ENCODE measurements around the gene LCE1D.

Gene LCE1D, protein sequence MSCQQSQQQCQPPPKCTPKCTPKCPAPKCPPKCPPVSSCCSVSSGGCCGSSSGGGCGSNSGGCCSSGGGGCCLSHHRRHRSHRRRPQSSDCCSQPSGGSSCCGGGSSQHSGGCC

GRCh38 chr1:152796421-152796820, at the start of gene LCE1D:
Gene LCE1D, plus strand, starts transcription at chr1:152796721. Its CDS starts 1,074 bp downstream, at chr1:152797795.
- H3K4me3 ChIP-seq = no peak within 1 kb of the TSS
- H3K27me3 ChIP-seq (ENCODE audit: low read depth) = no peaks in the 10 kb centered on the region
- no peaks in the 10 kb centered on the region for H3K9me3 ChIP-seq
- H3K36me3 ChIP-seq (replicated peaks) = no peaks in the 10 kb centered on the region
- in situ Hi-C loops (cut with MboI; ENCODE audit: low sequenced_read_pairs) = no loop called here
- DNase-seq (ENCODE audit: low spot score in 2 of 2) = no peak
- H3K4me1 ChIP-seq = no peaks in the 10 kb centered on the region

GRCh38 chr1:152747831-152748230, 48.7 kb upstream of the LCE1D start:
- in situ Hi-C loops (cut with MboI; ENCODE audit: low sequenced_read_pairs) = no loop called here
- Histone ChIP-seq H3K9me3 (no peaks in the 10 kb centered on the region), H3K4me3 (no peak overlapping the region), H3K27me3 (ENCODE audit: low read depth) (no peaks in the 10 kb centered on the region), H3K36me3 (replicated peaks) (no peaks in the 10 kb centered on the region), H3K4me1 (no peaks in the 10 kb centered on the region)
- DNase-seq (ENCODE audit: low spot score in 2 of 2) = no peak

- Histone ChIP-seq H3K4me1 (no peaks in the 10 kb centered on the region), H3K36me3 (replicated peaks) (no peaks in the 10 kb centered on the region), H3K9me3 (no peaks in the 10 kb centered on the region), H3K4me3 (no peak overlapping the region), H3K27me3 (ENCODE audit: low read depth) (no peaks in the 10 kb centered on the region)
- no peak for DNase-seq (ENCODE audit: low spot score in 2 of 2)
- in situ Hi-C loops (cut with MboI; ENCODE audit: low sequenced_read_pairs) = no loop called here
Observed at GRCh38 chr1:152752225-152752624, 44.3 kb upstream of the LCE1D start.

DNA sequence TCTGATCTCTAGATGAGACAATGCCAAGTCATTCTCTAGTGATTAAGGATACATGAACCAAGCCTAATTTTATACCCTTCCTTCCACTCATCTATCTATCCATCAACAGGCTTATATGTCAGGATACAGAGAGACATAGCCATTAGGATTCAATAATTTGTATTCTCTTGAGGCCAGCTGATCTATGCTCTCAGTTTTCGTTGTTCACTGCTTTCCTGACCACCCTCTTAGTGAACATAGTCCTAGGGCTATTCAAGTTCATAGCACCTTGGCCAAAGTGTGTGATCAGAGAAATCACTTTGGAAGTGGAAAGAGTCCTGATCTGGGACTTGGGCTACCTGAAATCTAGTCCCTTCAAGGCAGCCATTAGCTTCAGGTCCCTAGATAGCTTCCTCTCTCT, 42.9 kb upstream of the LCE1D start:
- Histone ChIP-seq H3K4me3 (no peak overlapping the region), H3K9me3 (no peaks in the 10 kb centered on the region), H3K4me1 (no peaks in the 10 kb centered on the region), H3K27me3 (ENCODE audit: low read depth) (no peaks in the 10 kb centered on the region), H3K36me3 (replicated peaks) (no peaks in the 10 kb centered on the region)
- in situ Hi-C loops (cut with MboI; ENCODE audit: low sequenced_read_pairs) = no loop called here
- DNase-seq (ENCODE audit: low spot score in 2 of 2) = no peak

DNA sequence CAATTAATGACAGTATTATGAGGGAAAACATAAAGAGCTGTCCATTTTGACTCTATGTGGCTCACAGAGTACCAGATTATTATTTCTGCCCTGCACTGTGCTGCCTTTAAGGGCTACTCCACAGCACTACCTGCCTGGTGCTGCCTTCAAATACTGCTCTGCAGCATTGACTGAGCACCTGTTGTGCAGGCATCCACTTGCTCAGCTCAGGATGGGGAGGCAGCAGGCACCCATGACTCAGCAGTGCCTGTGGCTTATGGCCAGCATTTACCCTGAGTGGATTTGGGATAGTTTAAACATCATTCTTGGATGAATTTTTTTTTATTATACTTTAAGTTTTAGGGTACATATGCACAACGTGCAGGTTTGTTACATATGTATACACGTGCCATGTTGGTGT, 39.6 kb upstream of the LCE1D start:
- DNase-seq (ENCODE audit: low spot score in 2 of 2) = no peak
- in situ Hi-C loops (cut with MboI; ENCODE audit: low sequenced_read_pairs) = no loop called here
- H3K4me3 ChIP-seq = no peak overlapping the region
- no peaks in the 10 kb centered on the region for H3K4me1 ChIP-seq
- no peaks in the 10 kb centered on the region for H3K36me3 ChIP-seq (replicated peaks)
- no peaks in the 10 kb centered on the region for H3K27me3 ChIP-seq (ENCODE audit: low read depth)
- no peaks in the 10 kb centered on the region for H3K9me3 ChIP-seq

- in situ Hi-C loops (cut with MboI; ENCODE audit: low sequenced_read_pairs) = no loop called here
- no peak for DNase-seq (ENCODE audit: low spot score in 2 of 2)
- no peaks in the 10 kb centered on the region for H3K4me1 ChIP-seq
- no peak within 1 kb of the TSS for H3K4me3 ChIP-seq
- H3K9me3 ChIP-seq = no peaks in the 10 kb centered on the region
- H3K36me3 ChIP-seq (replicated peaks) = no peaks in the 10 kb centered on the region
- no peaks in the 10 kb centered on the region for H3K27me3 ChIP-seq (ENCODE audit: low read depth)
Observed at GRCh38 chr1:152757747-152758146, 38.8 kb upstream of the LCE1D start, which contains the start of gene KPRP. Gene KPRP, plus strand, starts transcription at chr1:152758025. Its CDS starts 1,564 bp downstream, at chr1:152759589.

- Histone ChIP-seq H3K4me3 (no peak overlapping the region), H3K9me3 (no peaks in the 10 kb centered on the region), H3K27me3 (ENCODE audit: low read depth) (no peaks in the 10 kb centered on the region), H3K36me3 (replicated peaks) (no peaks in the 10 kb centered on the region), H3K4me1 (no peaks in the 10 kb centered on the region)
- DNase-seq (ENCODE audit: low spot score in 2 of 2) = no peak
- in situ Hi-C loops (cut with MboI; ENCODE audit: low sequenced_read_pairs) = no loop called here
Observed at GRCh38 chr1:152758636-152759035, 37.9 kb upstream of the LCE1D start.

- Histone ChIP-seq H3K27me3 (ENCODE audit: low read depth) (no peaks in the 10 kb centered on the region), H3K4me1 (no peaks in the 10 kb centered on the region), H3K4me3 (no peak overlapping the region), H3K36me3 (replicated peaks) (no peaks in the 10 kb centered on the region), H3K9me3 (no peaks in the 10 kb centered on the region)
- in situ Hi-C loops (cut with MboI; ENCODE audit: low sequenced_read_pairs) = no loop called here
- DNase-seq (ENCODE audit: low spot score in 2 of 2) = no peak
Observed at GRCh38 chr1:152759453-152760173, 36.9 kb upstream of the LCE1D start.

- Histone ChIP-seq H3K36me3 (replicated peaks) (no peaks in the 10 kb centered on the region), H3K9me3 (no peaks in the 10 kb centered on the region), H3K4me1 (no peaks in the 10 kb centered on the region), H3K27me3 (ENCODE audit: low read depth) (no peaks in the 10 kb centered on the region), H3K4me3 (no peak overlapping the region)
- no peak for DNase-seq (ENCODE audit: low spot score in 2 of 2)
- in situ Hi-C loops (cut with MboI; ENCODE audit: low sequenced_read_pairs) = no loop called here
Observed at GRCh38 chr1:152760551-152761190, 35.9 kb upstream of the LCE1D start.

DNA sequence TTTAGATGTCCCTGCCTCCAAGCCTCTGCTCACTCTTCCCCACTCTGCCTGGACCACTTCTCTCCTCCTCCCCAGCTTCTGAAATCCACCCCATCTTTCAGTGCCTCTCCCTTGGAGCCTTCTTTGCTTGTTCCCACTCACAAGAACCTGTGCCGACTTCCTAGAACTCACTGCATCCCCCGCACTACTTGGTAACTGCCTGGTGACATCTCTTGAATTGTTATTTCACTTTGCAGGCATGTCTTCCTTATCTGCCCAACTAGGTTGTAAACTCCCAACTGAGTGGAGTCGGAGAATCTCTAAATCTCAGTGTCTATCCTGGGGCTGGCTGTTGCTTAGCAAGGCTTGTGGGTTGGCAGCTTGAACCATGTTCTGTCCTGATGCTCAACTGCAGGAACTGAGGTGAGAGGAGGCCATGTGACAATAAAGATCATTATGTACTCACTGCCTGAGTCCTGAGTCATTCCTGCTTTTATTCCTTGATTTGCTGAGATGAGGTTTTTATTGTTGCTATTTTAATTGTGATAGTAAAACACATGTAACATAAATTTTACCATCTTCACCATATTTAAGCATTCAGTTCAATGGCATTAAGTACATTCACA, 34.8 kb upstream of the LCE1D start:
- no peaks in the 10 kb centered on the region for H3K9me3 ChIP-seq
- H3K27me3 ChIP-seq (ENCODE audit: low read depth) = no peaks in the 10 kb centered on the region
- in situ Hi-C loops (cut with MboI; ENCODE audit: low sequenced_read_pairs) = no loop called here
- no peak for DNase-seq (ENCODE audit: low spot score in 2 of 2)
- no peaks in the 10 kb centered on the region for H3K36me3 ChIP-seq (replicated peaks)
- H3K4me1 ChIP-seq = no peaks in the 10 kb centered on the region
- H3K4me3 ChIP-seq = no peak overlapping the region

- Histone ChIP-seq H3K4me1 (no peaks in the 10 kb centered on the region), H3K36me3 (replicated peaks) (no peaks in the 10 kb centered on the region), H3K9me3 (no peaks in the 10 kb centered on the region), H3K27me3 (ENCODE audit: low read depth) (no peaks in the 10 kb centered on the region), H3K4me3 (no peak overlapping the region)
- DNase-seq (ENCODE audit: low spot score in 2 of 2) = no peak
- in situ Hi-C loops (cut with MboI; ENCODE audit: low sequenced_read_pairs) = no loop called here
Observed at GRCh38 chr1:152768847-152769533, 27.5 kb upstream of the LCE1D start.

DNA sequence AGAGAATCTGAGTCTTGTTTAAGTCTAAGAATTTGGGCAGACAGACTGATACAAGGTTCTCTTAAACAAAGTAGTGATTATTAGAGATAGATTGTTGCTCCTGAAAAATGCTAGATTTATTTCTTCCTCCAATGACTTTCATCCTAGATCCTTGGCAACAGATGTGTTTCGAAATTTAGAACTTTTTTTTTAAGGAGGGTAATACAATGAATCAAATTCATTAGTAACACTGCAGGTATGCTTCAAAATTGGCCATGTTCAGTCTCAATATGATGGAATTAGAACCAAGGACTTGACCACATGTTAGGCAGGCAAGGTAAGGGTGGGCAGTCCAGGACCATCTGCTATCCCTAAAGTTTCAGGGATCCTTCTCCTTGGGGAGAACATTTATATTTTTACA, 26.1 kb upstream of the LCE1D start:
- no peak for DNase-seq (ENCODE audit: low spot score in 2 of 2)

DNA sequence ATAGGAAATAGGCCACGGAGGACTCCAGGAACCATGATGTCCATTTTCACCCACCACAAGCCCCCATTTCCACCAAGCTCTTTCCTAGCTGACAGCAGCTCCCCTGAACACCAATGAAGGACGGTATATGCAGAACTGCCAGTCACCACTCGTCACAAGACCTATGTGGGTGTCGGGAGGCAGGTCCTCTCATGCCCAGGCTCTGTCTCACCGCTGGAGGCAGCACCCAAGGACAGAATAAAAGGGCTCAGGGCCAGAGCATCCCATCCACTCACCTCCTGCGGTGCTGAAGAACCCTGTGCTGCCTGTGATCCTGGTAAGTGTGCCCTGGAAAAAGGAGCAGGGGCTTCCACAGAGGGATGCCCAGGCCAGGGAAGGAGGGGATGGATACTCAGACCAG, 21.6 kb upstream of the LCE1D start, which contains the start of gene LCE1F:
LCE1F (plus strand) TSS at position 266 of the 400 bp plus-strand sequence. CDS start 1,232 bp downstream, outside the sequence.
- H3K4me3 ChIP-seq = no peak within 1 kb of the TSS
- no peaks in the 10 kb centered on the region for H3K9me3 ChIP-seq
- no peaks in the 10 kb centered on the region for H3K4me1 ChIP-seq
- no peaks in the 10 kb centered on the region for H3K36me3 ChIP-seq (replicated peaks)
- no peak for DNase-seq (ENCODE audit: low spot score in 2 of 2)
- H3K27me3 ChIP-seq (ENCODE audit: low read depth) = 0 out of 2 replicates have a peak, but pooled peaks cover 3% of the 10 kb centered on the region
- in situ Hi-C loops (cut with MboI; ENCODE audit: low sequenced_read_pairs) = no loop called here

More for the DNA sequence above, 26.1 kb upstream of the LCE1D start:
- Histone ChIP-seq H3K36me3 (replicated peaks) (no peaks in the 10 kb centered on the region), H3K4me1 (no peaks in the 10 kb centered on the region), H3K27me3 (ENCODE audit: low read depth) (no peaks in the 10 kb centered on the region), H3K4me3 (no peak overlapping the region), H3K9me3 (no peaks in the 10 kb centered on the region)
- in situ Hi-C loops (cut with MboI; ENCODE audit: low sequenced_read_pairs) = no loop called here
